Lung (tissue), 12 donors: Measurements from ENCODE around the gene FRK. TPM values are rescaled to one million over a fixed set of nuclear protein-coding genes. Genes with fewer than 3 reads are reported as not detected.

Experiments used
- ATAC-seq: fragments of 200-7000 bp; cut with Tn5 transposase; one replicate; pipeline ENCODE4 v1.9.1; 2020; ENCODE audit warnings: moderate number of reproducible peaks; ENCODE audit not compliant: insufficient read depth, low FRiP score
- DNase-seq, 3 donors: peaks; one replicate each; pipeline ENCODE4 v3.0.0-alpha.2; 2013 to 2017
- H3K27ac ChIP-seq, 2 donors: one replicate each; pipeline ENCODE4 v1.5.1; 2013; ENCODE audit warnings: mild to moderate bottlenecking in 2 of 2, moderate library complexity in 2 of 2, control low read depth in 1 of 2, inconsistent platforms in 1 of 2, low read depth in 1 of 2, low read length in 1 of 2
- H3K27me3 ChIP-seq, 3 donors: one replicate each; pipeline ENCODE4 v1.5.1; 2013; ENCODE audit warnings: low read length in 2 of 3; ENCODE audit not compliant: control insufficient read depth in 3 of 3, insufficient read depth in 3 of 3
- H3K36me3 ChIP-seq, 4 donors: one replicate each; pipeline ENCODE4 v1.5.1; 2013; ENCODE audit warnings: low read length in 4 of 4, mild to moderate bottlenecking in 1 of 4, moderate library complexity in 1 of 4; ENCODE audit not compliant: control insufficient read depth in 4 of 4, insufficient read depth in 4 of 4
- H3K4me1 ChIP-seq, 5 donors: one replicate each; pipeline ENCODE4 v1.5.1; 2013; ENCODE audit warnings: low read length in 5 of 5, mild to moderate bottlenecking in 2 of 5, moderate library complexity in 1 of 5; ENCODE audit not compliant: control insufficient read depth in 5 of 5, insufficient read depth in 5 of 5
- H3K4me3 ChIP-seq: one replicate; pipeline ENCODE4 v1.5.1; 2013; ENCODE audit warnings: mild to moderate bottlenecking, control low read depth, moderate library complexity
- H3K9ac ChIP-seq, 2 donors: one replicate each; pipeline ENCODE4 v1.5.1; 2013; ENCODE audit warnings: low read length in 2 of 2, control low read depth in 1 of 2; ENCODE audit not compliant: insufficient read depth in 1 of 2
- H3K9me3 ChIP-seq, 4 donors: one replicate each; pipeline ENCODE4 v1.5.1; 2013; ENCODE audit warnings: low read length in 3 of 4, mild to moderate bottlenecking in 1 of 4, moderate library complexity in 1 of 4; ENCODE audit not compliant: control insufficient read depth in 4 of 4, insufficient read depth in 3 of 4
- CTCF ChIP-seq: IDR thresholded peaks from 2 replicates; pipeline ENCODE4 v1.5.1; 2012; ENCODE audit warnings: mild to moderate bottlenecking; ENCODE audit errors: control extremely low read depth, extremely low read depth
- WGBS, 2 donors: extraction: QIAGEN DNeasy Blood & Tissue Kit; methylation state at CpG; one replicate each; pipeline ENCODE4 v1.1.7; 2013; 5-methylcytosine and 5-hydroxymethylcytosine counted together
- polyA plus RNA-seq, 2 donors: library from polyadenylated mRNA; stranded (reverse); fragments of 200-250 nt; gene quantifications; one replicate each; pipeline ENCODE4 v1.2.1, GENCODE V29; 2013
- total RNA-seq, 2 donors: library from RNA; depleted of rRNA in 1 of 2; stranded (reverse); fragments of >200 nt in 1 of 2; gene quantifications; one replicate each; pipeline ENCODE4 v1.2.1, GENCODE V29; 2014 to 2021
- donor health status: control.
- donor health status: control.
- donor health status: Bipolar disorder and iron deficiency.
- donor health status: healthy.
- donor health status: DM: yes; HTN: yes; CAD: no.

The FRK gene
- total and polyA plus RNA-seq, 4 donors, result 1.2 to 18.3 (median 5.1) TPM

- no peaks in the 10 kb centered on the region for H3K27me3 ChIP-seq
- 85 to 95% methylated on average over 3 of the region's 3 CpGs for WGBS, 2 donors
Observed at GRCh38 chr6:116010386-116010785, 50.3 kb downstream of the FRK start.

GRCh38 chr6:116008470-116009243, 52.0 kb downstream of the FRK start:
- no peaks in the 10 kb centered on the region for H3K9me3 ChIP-seq
- no peak for TF ChIP-seq CTCF
- H3K4me3 ChIP-seq, result no peak overlapping the region
- H3K27ac ChIP-seq, result peak overlapping the region; percentile 70 to 78
- H3K27me3 ChIP-seq, result no peaks in the 10 kb centered on the region
- WGBS, 2 donors, result 48 to 54% methylated on average over 6 of the region's 6 CpGs
- H3K36me3 ChIP-seq, result no peaks in the 10 kb centered on the region
- no peak overlapping the region for H3K9ac ChIP-seq
- ATAC-seq (peak; percentile 27), DNase-seq (peak in 2 of 3 donors; percentile 37 to 53)
- peaks cover 0 to 42% (median 14%) of the 10 kb centered on the region in 5 donors for H3K4me1 ChIP-seq

More at GRCh38 chr6:116010386-116010785, 50.3 kb downstream of the FRK start:
- H3K36me3 ChIP-seq, result no peaks in the 10 kb centered on the region
- H3K4me3 ChIP-seq, result no peak overlapping the region
- no peak overlapping the region for H3K27ac ChIP-seq
- TF ChIP-seq CTCF, result no peak
- ATAC-seq (no peak), DNase-seq (no peak)
- no peaks in the 10 kb centered on the region for H3K9me3 ChIP-seq
- no peak overlapping the region for H3K9ac ChIP-seq
- peaks cover 0 to 52% (median 14%) of the 10 kb centered on the region in 5 donors for H3K4me1 ChIP-seq

GRCh38 chr6:116004841-116005815, 55.6 kb downstream of the FRK start:
- Histone ChIP-seq H3K27ac (peak overlapping the region in 1 of 2 donors; percentile 70), H3K36me3 (peaks cover 0 to 8% (median 2%) of the 10 kb centered on the region in 4 donors), H3K27me3 (no peaks in the 10 kb centered on the region), H3K9me3 (no peaks in the 10 kb centered on the region), H3K4me3 (no peak overlapping the region), H3K9ac (no peak overlapping the region), H3K4me1 (peaks cover 0 to 8% (median 6%) of the 10 kb centered on the region in 5 donors)
- ATAC-seq (no peak), DNase-seq (peak in 2 of 3 donors; percentile 23 to 29)
- 87 to 93% methylated on average over 4 of the region's 4 CpGs for WGBS, 2 donors
- TF ChIP-seq CTCF, result no peak
